8988T (cell line): ENCODE results near the gene GPR84.

Source experiments
- DNase-seq: peaks from one replicate; pipeline ENCODE4 v3.0.0; 2011

GPR84 gene

DNA sequence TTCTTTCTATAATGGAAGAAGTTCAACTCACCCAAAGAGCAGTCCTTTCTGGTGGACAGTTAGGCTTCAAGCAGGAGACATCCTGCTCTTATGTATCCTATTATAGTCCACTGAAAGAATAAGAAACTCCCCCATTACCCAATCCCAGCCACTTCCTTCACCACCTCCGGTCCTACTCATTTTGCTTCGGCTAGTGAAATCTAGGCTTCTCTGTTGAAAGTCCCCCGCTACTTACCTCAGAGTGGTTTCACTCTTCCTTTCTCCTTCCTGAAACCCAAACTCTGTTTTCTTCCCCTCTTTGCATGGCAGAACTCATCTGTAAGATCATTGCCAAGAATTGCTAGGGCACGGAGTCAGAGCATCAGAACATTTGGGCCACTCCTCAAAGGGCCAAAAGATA is at the start of gene GPR84:
TSS of gene GPR84 (minus strand) at position 74 of the 400 bp plus-strand sequence. CDS start 635 bp downstream, outside the sequence.
- DNase-seq, result no peak

DNA sequence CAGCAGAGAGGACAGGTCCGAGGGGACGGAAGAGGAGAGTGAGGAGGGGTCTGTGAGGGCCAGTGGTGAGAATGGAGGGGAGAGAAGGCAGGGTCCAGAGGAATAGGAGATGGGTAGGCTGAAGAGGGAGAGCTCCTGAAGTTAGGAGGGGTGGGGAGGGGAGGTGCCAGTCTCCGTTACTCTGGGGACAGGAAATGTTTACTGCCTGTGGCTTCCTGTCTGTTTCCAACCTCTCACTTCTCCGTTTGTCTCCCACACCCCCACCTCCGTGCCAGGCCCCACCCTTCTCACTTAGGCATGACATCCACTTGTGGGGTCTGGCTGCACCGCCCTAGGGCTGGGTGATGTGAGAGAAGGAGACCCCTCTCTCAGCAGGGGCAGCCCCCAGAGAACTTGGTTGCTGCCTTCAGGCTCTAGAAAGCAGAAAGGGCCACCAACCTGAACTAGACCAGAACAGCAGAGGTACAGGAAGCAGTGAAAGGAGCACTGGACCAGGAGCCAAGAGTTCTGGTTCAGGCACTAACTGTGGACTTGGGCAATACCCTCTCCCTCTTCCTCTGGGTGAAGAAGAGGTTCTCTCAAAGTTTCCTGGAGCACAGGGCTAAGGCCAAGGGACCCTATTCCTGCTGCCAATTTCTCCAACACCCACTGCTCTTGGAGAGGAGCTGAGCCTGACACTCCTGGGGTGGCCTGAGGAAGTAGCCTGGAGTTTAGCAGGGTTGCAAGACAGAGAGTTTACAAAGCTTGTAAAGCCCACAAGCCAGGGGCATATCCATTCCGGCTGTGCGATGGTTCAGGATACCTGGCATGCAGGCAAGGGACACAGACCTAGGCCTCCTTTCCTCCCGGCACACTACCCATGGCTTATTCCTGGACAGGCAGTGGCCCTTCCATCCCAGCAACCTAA is 49.3 kb upstream of the GPR84 start:
- DNase-seq, result no peak

DNA sequence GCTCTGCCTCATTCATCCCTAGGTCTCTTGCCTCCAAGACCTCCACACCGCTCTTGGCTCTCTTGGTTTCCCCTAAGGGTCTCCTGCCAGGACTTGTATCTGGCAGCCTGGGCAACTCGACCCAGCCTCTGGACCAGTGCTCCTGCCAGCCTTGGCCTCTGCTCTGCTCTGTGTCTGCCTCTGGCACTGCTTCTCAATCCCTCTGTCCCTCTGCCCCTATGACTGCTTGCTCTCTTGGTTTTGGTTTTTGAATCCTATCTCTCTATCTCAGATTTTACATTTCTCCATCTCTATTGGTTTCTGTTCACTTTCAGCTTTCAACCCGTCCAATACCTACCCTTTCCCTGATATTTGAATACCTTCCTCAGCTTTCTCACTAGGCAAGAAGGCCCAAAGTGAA is 48.5 kb upstream of the GPR84 start:
- DNase-seq, result no peak

DNA sequence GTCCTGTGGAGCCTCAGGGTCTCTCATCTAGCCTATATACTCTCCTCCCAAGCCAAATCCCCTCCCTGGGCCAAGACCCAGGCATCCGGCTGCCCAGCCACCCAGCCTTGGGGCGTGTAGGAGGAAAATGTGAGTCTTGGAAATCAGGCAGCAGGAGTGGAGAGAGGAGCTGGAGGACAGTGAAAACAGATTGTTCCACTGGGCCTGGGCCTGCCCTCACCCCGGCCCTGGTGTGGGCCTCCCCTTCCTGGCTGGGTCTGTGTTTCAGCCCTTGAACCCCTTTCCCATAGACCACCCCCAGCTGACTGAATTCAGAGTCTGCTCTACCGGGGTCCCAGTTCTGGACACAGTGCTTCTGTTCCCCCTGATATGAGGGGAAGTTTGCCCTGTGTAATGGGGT is 48.1 kb upstream of the GPR84 start:
- no peak for DNase-seq

DNA sequence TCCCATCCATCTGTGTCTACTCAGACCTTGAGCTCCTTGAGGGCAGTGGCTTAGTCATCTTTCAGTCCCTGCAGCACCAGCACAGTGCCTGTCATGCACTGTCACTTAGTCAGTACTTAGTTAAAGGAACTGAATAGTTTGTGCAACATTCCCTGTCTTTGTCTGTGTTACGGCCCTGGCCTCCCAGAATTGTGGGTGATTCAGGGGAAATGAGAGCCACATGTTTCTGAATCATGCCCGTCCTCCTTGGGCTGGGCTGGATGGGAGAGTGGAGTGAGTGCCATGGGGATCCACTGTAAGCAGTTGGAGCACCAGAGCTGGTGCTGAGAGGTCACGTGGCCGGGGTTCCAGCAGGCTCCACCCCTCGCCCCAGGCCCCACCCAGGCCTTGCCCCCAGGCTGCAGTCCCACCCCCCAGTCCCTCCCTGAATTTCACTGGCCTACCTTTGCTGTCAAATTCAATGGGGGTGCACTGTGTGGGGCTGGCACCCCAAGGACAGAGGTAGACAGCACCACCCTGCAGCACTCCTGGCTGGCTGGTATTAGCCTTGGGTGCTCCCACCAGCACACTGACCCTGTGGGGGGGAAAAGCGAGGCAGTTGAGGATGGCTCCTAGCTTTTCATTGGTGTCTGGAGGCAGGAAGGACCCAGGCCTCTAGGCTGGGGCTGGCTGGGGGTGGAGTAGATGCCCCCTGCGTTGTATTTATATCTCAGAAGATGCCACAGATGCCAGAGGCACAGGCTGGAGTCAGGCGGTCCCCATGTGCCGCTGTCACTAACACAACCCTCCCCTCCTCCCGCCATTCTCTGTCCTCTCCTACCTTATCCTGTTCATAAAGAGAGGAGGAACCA is 47.3 kb upstream of the GPR84 start:
- DNase-seq, result peak; percentile 70

DNA sequence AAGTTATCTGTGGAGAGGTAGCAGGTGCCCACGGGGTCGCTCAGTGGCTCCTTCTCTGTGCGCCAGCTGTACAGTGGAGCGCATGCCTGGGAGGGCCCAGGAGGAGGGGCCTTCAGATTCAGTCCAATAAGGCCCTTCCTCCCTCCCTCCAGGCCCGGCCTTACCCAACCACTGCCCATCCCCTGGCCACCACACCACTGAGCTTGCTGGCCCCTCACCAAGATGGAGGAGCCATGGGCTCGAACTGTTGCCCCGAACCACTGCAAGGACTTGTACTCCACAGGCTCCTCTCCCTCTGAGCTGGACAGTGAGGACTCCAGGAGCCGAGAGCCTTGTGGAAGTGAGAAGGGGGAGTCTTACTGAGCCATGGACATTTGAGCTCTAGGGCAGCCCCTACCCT is 45.0 kb upstream of the GPR84 start:
- DNase-seq, result no peak

DNA sequence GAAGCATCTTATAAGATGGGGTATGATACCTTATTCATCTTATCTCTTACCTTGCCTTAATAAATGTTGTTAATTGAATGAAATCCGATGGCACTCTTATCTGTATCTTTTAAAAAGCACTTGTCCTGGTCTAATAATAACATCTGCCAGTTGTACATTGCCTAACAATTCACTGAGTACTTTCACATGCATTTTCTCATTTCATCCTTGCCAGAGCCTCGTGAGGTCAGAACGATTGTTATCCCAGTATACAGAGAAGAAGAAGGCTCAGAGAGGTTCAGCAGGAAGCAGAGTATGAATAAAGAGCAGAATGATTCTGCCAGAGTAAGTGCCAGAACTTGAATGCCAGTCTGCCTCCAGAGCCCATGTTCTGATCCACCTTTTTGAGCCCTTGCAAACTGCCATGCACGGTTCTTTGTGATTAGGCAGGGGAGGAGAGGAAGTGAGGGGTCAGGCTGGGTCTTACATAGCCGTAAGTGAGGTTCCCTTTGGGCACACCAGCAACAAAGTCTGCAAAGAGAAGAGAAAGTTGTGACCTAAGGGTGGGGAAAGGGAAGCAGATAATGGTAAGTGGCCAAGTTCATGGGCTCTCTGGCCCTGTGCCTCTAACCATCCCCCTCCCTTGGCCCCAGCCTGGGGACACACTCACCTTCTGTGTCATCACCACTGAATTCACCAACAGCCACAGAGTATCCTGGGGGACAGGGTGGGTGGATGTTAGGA is 43.1 kb upstream of the GPR84 start:
- no peak for DNase-seq

DNA sequence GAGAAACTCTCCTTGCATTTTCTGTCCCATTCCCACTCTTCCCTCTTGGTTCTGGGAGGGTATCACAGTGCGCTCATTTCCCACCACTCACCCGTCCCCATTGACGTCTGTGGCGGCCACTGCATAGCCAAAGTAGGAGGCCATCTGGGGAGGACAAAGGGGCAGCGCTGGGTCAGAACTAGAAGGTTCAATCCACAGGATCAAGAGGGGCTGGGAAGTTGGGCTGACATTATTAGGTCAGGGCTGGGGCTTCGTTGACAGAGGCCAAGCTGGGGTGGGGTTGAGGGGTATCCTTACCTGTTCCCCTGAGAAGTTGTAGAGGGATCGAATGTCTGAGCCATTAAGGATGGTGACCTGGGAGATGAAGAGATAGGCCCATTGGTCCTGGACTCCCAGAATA is 41.3 kb upstream of the GPR84 start:
- DNase-seq, result no peak

DNA sequence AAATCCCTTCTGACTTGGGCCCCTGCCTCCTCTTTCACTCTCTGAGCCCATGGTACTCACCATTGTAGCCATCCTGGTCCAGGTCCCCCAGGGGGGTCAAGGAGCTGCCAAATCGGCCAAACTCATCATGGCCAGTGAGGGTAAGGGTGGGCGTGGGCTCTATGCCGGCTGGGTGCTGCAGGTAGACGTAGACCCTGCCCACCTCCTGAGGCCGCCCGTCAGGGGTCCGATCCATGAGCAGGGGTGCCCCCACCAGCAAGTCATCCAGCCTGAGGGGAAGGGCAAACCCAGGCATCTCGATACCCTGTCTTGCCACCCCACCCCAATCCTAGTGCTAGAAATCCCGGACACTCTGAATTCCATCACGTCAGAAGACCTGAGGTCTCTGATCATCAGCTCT is 40.8 kb upstream of the GPR84 start:
- no peak for DNase-seq

DNA sequence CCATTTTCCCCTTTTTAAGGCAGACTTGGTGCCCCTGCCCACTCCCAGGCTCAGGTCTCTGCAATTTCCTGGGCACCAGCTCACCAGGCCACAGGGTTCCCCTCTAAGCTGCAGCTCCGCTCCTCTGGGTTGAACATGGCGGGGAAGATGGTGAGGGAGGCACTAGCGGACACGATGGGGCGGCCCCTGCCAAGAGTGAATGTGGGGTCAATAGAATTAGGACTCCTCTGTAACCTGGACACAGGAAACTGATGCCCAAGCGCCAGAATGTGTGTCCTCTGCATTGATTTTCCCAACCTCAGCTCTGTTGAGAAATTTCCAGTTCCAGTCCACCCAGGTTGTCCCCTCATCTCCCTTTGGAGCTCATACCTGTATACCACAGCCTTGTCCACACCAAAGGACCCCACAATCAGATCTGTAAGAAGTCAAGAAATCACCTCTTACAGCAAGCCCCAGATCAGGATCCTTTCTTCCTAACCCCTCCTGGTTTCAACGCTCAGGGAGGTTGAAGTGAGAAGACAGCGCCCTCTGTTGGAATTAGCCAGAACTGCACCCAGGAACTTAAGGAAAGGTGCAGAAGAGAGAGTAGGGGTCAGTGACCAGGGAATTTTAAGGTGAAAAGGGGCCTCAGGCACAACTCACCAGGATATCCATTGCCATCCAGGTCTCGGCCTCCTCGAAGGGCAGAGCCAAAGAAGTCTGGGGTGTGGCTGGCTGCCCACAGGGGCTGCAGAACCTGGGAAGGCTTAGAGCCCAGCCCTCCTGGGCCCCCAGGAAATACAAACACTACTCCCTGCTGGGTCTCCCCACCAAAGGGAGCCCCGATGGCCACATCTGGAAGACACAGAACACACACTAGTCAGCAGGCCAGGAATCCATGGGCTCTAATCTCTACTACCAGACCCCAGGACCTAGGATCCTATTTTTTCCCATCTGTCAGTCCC is 40.0 kb upstream of the GPR84 start:
- peak; percentile 58 for DNase-seq

DNA sequence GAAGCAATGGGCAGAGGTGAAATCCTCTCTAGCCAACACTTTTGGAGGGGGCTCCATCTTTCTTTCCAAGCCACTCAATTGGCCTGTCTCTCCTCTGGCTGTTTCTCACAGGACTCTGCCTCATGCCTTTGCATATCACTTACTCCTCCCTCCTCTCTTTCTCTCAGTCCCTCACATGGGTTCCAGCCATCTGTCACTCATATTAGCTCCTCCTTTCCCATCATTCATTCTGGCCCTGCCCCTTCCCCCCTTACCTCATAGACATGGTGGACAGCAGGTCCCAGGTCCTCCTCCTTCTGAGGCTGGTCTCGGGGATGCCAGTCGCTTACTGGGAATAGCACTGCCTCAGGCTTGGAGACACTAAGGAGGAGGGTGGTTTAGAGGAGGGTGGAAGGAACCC is 36.8 kb upstream of the GPR84 start:
- DNase-seq, result no peak

DNA sequence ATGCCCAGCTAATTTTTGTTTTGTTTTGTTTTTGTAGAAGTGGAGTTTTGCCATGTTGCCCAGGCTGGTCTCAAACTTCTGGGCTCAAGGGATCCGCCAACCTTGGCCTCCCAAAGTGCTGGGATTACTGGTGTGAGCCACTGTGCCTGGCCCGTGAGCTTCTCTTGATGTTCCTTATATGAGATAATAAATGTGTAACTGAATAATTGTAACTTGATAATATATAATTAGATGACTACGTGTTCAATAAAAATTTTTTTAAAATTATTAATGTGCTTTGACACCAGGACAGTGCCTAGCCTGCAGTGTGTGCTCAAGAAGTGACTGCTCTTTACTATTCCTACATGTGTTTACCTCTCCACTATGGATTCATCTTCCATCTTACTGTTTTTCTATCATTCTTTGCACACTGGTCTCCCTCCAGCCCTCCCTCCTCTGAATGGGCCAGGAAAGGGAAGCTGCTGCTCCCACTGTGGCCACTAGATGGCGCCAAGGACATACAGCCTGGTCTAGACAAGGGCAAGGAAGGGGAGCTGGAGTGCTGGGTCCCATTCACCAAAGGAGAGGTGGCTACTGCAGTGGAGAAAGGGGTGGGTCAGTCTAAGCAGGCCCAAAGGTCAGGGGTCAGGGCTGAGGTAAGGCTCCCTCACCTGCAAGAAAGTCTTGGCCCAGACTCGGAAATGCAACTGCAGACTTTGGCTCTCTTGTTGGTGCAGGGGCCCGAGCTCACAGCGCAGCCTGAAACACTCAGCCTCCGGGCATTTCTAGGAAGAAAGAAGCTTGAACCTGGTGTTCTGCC is 34.9 kb upstream of the GPR84 start:
- peak; percentile 91 for DNase-seq

DNA sequence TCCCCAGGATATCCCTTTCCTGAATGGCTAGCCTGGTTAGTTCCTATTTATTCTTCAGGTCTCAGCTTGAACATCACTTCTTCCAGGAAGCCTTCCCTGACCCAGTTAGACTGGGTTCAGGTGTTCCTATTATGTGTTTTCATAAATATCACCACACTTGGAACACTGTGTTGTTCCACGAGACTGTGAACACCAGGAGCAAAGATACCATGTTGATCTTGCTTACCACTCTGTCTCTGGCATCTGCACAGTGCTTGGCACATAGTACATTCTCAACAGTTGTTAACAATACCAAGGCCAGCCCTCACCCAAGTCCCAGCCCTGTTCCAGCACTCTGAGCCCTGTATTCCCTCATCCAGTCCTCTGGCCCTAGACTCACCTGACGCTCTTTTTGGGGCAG is 33.9 kb upstream of the GPR84 start:
- DNase-seq, result no peak

DNA sequence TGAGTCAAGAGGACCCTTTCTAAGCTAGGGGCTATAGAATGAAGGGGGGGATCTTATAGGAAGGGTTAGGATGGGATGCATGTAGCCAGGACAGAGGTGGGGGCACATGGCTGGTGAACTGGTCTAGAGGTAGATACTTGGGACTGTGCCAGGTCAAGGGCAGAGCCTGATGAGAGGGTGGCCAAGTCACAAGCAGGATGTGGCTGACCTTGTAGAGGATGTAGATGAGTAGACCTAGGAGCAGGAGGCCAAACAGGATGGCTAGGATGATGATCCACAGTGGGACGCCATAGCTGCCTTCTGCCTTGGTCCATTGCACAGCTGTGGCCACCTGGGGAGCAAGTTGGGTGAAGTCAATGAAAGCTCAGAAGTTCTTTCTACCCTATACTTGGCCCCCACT is 32.9 kb upstream of the GPR84 start:
- DNase-seq, result no peak

DNA sequence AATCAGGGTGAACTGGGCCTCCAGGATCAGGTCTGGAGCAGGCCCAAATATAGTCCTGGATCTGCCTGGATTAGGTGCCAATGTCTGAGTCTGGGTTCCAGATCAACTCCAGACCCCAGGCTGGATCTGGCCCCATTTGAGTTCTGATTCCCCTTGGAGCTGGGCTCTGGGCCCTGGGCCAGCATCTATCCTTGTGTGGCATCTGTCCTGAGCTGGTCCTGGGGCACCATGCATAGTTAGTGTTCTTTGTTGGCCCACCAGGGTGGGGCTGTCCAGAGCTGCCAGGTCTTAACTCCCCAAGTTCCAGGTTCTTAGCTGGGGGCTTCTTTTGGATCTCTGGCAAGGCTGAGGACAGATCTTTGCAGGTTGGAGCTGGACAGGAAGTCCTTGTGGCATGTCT is 31.3 kb upstream of the GPR84 start:
- DNase-seq, result no peak

DNA sequence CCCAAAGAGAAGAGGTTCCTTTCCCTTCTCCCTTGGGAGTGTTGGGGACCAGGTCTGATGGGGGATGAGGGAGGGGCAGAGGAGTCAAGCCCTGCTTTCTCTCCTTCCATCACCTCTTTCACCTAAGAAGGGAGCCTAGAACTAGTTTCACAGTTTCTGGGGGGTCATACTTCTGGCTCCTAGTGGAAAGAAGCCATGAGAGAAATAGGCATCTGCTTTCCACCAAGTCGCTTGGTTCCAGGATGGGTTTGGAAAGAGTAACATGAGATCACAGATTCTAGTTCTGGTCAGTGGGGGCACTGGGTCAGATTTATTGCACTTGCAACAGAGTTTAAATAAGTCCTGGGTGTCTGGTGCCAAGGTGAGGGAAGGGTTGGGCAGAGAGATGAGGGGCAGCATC is 30.7 kb upstream of the GPR84 start:
- DNase-seq, result no peak

DNA sequence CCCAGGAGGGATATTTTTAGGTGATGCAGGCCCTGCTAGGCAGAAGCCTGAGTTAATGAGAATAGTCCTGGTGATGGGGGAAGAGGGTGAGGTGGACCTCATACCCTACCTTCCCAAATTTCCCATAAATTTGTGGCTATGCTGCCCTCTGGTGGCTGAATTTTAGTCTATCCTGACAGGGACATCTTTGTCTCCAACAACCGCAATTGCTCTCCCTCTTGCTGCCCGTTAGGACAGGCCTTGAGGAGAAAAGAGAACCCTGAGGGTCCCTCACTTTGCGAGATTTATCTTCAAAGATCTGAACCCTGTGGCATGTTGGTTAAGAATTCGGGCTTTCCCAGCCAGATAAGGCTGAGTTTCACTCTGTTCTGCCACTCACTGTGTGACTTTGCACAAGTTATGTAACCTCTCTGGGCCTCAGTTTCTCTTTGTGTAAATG is 30.0 kb upstream of the GPR84 start:
- DNase-seq, result no peak

DNA sequence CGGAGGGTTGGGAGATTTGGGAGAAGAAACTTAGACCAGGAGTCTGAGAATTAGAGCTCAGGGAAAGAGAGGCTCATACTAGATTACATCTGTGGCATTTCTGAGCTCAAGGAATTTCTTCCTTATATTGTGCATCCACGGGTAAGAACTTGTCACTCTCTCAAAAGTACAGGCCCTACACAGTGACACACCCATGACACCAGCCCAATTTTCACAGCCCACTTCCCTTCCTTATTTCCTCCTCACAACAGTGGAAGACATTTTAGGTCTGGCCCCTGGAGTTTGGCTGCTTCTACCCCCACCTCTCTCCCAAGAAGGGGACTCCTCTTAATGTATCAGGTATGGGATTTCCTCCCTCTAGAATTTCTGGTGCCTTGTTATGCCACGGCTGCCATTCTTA is 29.5 kb upstream of the GPR84 start:
- DNase-seq, result no peak

DNA sequence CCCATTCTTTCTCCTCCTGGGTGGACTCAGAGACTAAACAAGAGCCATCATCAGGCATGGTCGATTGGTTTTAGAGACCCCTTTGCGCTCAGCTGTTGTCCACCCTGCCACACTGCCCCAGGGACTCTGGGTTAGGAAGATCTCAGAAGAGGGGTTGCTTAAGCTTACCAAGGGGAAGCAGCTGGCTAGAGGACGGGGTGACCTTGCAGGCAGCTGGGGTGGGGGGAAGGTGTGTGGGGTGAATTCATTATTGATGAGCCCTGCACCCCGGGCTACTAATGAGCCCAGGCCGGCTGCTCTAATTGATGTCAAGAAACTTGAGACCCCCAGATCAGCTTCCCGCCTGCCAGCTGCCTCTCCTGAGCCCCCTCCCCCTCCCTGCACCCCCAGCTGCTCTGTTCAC is 28.9 kb upstream of the GPR84 start:
- no peak for DNase-seq

DNA sequence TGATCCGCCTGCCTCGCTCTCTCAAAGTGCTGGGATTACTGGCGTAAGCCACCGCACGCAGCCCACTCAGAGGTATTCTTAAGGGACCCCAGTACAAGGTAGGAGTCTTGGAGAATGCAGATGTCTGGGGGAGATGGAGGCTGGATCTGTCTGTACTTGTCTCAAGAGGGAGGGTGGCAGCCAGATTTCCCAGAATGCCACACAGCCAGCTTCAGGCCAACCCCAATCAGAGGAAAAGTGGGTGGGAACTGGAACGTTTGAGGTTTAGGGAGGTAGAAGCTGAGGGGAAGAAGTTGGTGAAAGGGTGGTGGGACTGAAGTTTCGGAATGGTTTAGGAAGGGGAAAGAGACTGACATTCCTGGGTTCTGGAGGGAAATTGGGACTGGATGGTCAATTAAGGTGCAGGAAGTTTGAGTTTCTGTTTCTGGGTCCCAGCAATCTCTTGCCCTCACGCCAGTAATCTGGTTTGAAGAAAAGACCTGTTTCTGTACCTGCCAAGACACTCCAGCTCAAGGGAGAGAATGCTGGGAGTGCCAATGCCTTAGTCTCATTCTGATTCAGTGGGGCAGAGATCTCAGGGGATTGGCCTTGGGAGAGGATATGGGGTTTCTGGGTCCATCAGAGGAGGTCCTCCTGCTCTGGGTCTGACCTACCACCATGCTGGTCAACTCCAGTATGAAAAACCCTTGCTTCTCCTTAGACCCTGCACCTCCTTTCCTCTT is 28.4 kb upstream of the GPR84 start:
- no peak for DNase-seq
